GM23338 (cell line): Measurements from ENCODE around the gene TPST1. TPM values are rescaled to one million over a fixed set of nuclear protein-coding genes. Genes with fewer than 3 reads are reported as not detected.

ENCODE experiments used
- ATAC-seq: fragments of 200-7000 bp; cut with Tn5 transposase; 3 replicates; pipeline ENCODE4 v1.9.1; 2020
- DNase-seq: peaks from one replicate; pipeline ENCODE4 v3.0.0-alpha.2; 2015; ENCODE audit warnings: low spot score
- H2AFZ ChIP-seq: fragments of 200-600 bp; sonication (generic); 2 replicates; pipeline ENCODE4 v1.8.0; 2016; ENCODE audit warnings: antibody characterized with exemption, mild to moderate bottlenecking, moderate library complexity
- H3F3A ChIP-seq: fragments of 200-600 bp; sonication (generic); replicated peaks from 2 replicates; pipeline ENCODE4 v1.8.0; 2017; ENCODE audit warnings: antibody characterized with exemption, mixed run types, low read depth
- H3K27ac ChIP-seq: fragments of 200-600 bp; sonication (generic); 2 replicates; pipeline ENCODE4 v1.6.1; 2016; ENCODE audit warnings: low read depth
- H3K27me3 ChIP-seq: fragments of 200-600 bp; sonication (generic); 2 replicates; pipeline ENCODE4 v1.8.0; 2016; ENCODE audit warnings: mild to moderate bottlenecking, mixed run types, moderate library complexity; ENCODE audit not compliant: insufficient read depth
- H3K36me3 ChIP-seq: fragments of 200-600 bp; sonication (generic); 2 replicates; pipeline ENCODE4 v1.8.0; 2016; ENCODE audit warnings: mild to moderate bottlenecking; ENCODE audit not compliant: insufficient read depth
- H3K4me1 ChIP-seq: fragments of 200-600 bp; sonication (generic); 2 replicates; pipeline ENCODE4 v1.8.0; 2016; ENCODE audit warnings: mild to moderate bottlenecking, moderate library complexity; ENCODE audit not compliant: insufficient read depth
- H3K4me2 ChIP-seq: fragments of 200-600 bp; sonication (generic); 2 replicates; pipeline ENCODE4 v1.7.1; 2017; ENCODE audit warnings: mixed run types
- H3K4me3 ChIP-seq: fragments of 200-600 bp; sonication (generic); 2 replicates; pipeline ENCODE4 v1.6.1; 2016; ENCODE audit warnings: mixed run types
- H3K79me2 ChIP-seq: fragments of 200-600 bp; sonication (generic); replicated peaks from 2 replicates; pipeline ENCODE4 v1.8.0; 2017; ENCODE audit warnings: mild to moderate bottlenecking; ENCODE audit not compliant: insufficient read depth
- H3K9me2 ChIP-seq: fragments of 200-600 bp; sonication (generic); 2 replicates; pipeline ENCODE4 v1.8.0; 2017; ENCODE audit not compliant: insufficient read depth
- H4K20me1 ChIP-seq: fragments of 200-600 bp; sonication (generic); replicated peaks from 2 replicates; pipeline ENCODE4 v1.8.0; 2017; ENCODE audit warnings: mild to moderate bottlenecking; ENCODE audit not compliant: insufficient read depth
- H3K27ac Mint-ChIP-seq: 2 replicates; pipeline ENCODE4 v1.8.0; 2020; ENCODE audit warnings: inconsistent platforms, mild to moderate bottlenecking, moderate library complexity, mixed read lengths
- H3K27me3 Mint-ChIP-seq: 3 replicates; pipeline ENCODE4 v1.8.0; 2022; ENCODE audit warnings: low read depth, mild to moderate bottlenecking, moderate library complexity, mixed read lengths, inconsistent platforms; ENCODE audit not compliant: insufficient read depth, poor library complexity
- H3K36me3 Mint-ChIP-seq: 3 replicates; pipeline ENCODE4 v1.8.0; 2021; ENCODE audit warnings: low read depth, mild to moderate bottlenecking, inconsistent platforms, moderate library complexity, mixed read lengths
- H3K4me1 Mint-ChIP-seq: 3 replicates; pipeline ENCODE4 v1.8.0; 2020; ENCODE audit warnings: mild to moderate bottlenecking, inconsistent platforms, mixed read lengths
- H3K4me3 Mint-ChIP-seq: 3 replicates; pipeline ENCODE4 v1.8.0; 2021; ENCODE audit warnings: moderate library complexity, mild to moderate bottlenecking, inconsistent platforms, mixed read lengths
- H3K9me3 Mint-ChIP-seq: 3 replicates; pipeline ENCODE4 v1.8.0; 2020; ENCODE audit warnings: moderate library complexity, mild to moderate bottlenecking, inconsistent platforms, mixed read lengths
- CREB1 ChIP-seq: fragments of 250-450 bp; sonication (Bioruptor Pico); IDR thresholded peaks from 2 replicates; pipeline ENCODE4 v1.5.0; 2020; ENCODE audit warnings: low read depth, mild to moderate bottlenecking, moderate library complexity
- CTCF ChIP-seq, 2 experiments: fragments of 200-600 bp in 1 of 2; sonication (generic) in 1 of 2; conservative IDR thresholded peaks; 2 replicates each; pipeline versions ENCODE4 v1.5.1 to v1.6.1; 2016 to 2017; ENCODE audit warnings: antibody characterized with exemption in 2 of 2, low read depth in 2 of 2, mild to moderate bottlenecking in 2 of 2, moderate library complexity in 1 of 2
- ETS1 ChIP-seq: IDR thresholded peaks from 2 replicates; pipeline ENCODE4 v1.6.1; 2016; ENCODE audit warnings: antibody characterized with exemption
- EZH2 ChIP-seq: fragments of 200-600 bp; sonication (generic); IDR thresholded peaks from one replicate; pipeline ENCODE4 v1.8.0; 2017; ENCODE audit warnings: antibody characterized with exemption, mild to moderate bottlenecking, low read depth; ENCODE audit not compliant: unreplicated experiment
- EZH2phosphoT487 ChIP-seq: fragments of 200-600 bp; sonication (generic); IDR thresholded peaks from one replicate; pipeline ENCODE4 v1.8.1; 2018; ENCODE audit warnings: antibody characterized with exemption; ENCODE audit not compliant: unreplicated experiment
- JUNB ChIP-seq: IDR thresholded peaks from one replicate; pipeline ENCODE4 v1.6.1; 2016; ENCODE audit warnings: antibody characterized with exemption; ENCODE audit not compliant: unreplicated experiment
- NANOG ChIP-seq: IDR thresholded peaks from 2 replicates; pipeline ENCODE4 v1.6.1; 2016; ENCODE audit warnings: antibody characterized with exemption, borderline replicate concordance
- POLR2AphosphoS5 ChIP-seq: IDR thresholded peaks from 2 replicates; pipeline ENCODE4 v1.6.1; 2016; ENCODE audit warnings: antibody characterized with exemption, low read depth
- REST ChIP-seq: IDR thresholded peaks from one replicate; pipeline ENCODE4 v1.6.1; 2018; ENCODE audit warnings: antibody characterized with exemption; ENCODE audit not compliant: unreplicated experiment
- STAT1 ChIP-seq: IDR thresholded peaks from one replicate; pipeline ENCODE4 v1.6.1; 2016; ENCODE audit warnings: antibody characterized with exemption; ENCODE audit not compliant: unreplicated experiment
- ZNF114 ChIP-seq: fragments of 250-450 bp; sonication (Bioruptor Pico); IDR thresholded peaks from 2 replicates; pipeline ENCODE4 v1.5.0; 2020; ENCODE audit warnings: mild to moderate bottlenecking, moderate library complexity
- ZNF331 ChIP-seq: fragments of 250-450 bp; sonication (Bioruptor Pico); IDR thresholded peaks from 2 replicates; pipeline ENCODE4 v1.5.0; 2020; ENCODE audit warnings: low read depth, mild to moderate bottlenecking, moderate library complexity
- ZNF462 ChIP-seq: fragments of 250-450 bp; sonication (Bioruptor Pico); IDR thresholded peaks from 2 replicates; pipeline ENCODE4 v1.5.0; 2020; ENCODE audit warnings: mild to moderate bottlenecking, moderate library complexity
- polyA plus RNA-seq: library from polyadenylated mRNA; unstranded; fragments of >200 nt; fragmentation: Nextera tagmentation; extraction: Ambion mirVana; gene quantifications from 2 replicates; pipeline ENCODE4 v1.2.1, GENCODE V29; 2016
- total RNA-seq: library from RNA; depleted of rRNA; stranded (reverse); fragments of >200 nt; shearing (Covaris generic); gene quantifications from 2 replicates; pipeline ENCODE4 v1.2.3, GENCODE V29; 2014

The TPST1 gene
- total and polyA plus RNA-seq, 2 experiments from 2014 or later, result 10.7 to 19.2 TPM

- Histone ChIP-seq H3K4me2 (no peak overlapping the region), H3K27me3 (no peaks in the 10 kb centered on the region), H3K9me2 (no peaks in the 10 kb centered on the region; the same call in 1 of the 2 replicates), H3K4me1 (peaks cover 15% of the 10 kb centered on the region; the same call in 1 of the 2 replicates), H3F3A (no peaks in the 10 kb centered on the region), H3K36me3 (no peaks in the 10 kb centered on the region), H3K27ac (no peak overlapping the region), H3K4me3 (no peak overlapping the region), H4K20me1 (no peaks in the 10 kb centered on the region), H2AFZ (no peak overlapping the region), H3K79me2 (peaks cover 24% of the 10 kb centered on the region)
- Mint-ChIP-seq H3K36me3 (no peaks in the 10 kb centered on the region), H3K4me1 (peaks cover 13% of the 10 kb centered on the region), H3K4me3 (no peak overlapping the region), H3K27ac (no peak overlapping the region), H3K27me3 (peaks cover 1% of the 10 kb centered on the region), H3K9me3 (no peaks in the 10 kb centered on the region)
- DNase-seq, result no peak
- no peak for TF ChIP-seq ETS1
- no peak for TF ChIP-seq CTCF (conservative IDR thresholded peaks at IDR 0.05; ENCODE audit: low read depth in 2 of 2)
- TF ChIP-seq POLR2AphosphoS5, result no peak
- no peak for TF ChIP-seq CREB1
- no peak for TF ChIP-seq STAT1
- TF ChIP-seq EZH2, result no peak
- TF ChIP-seq NANOG, result no peak
- no peak for TF ChIP-seq ZNF331 (CRISPR knock-in tag)
- no peak for TF ChIP-seq REST
- no peak for TF ChIP-seq EZH2phosphoT487
- no peak for TF ChIP-seq JUNB
- no peak for TF ChIP-seq ZNF114
- TF ChIP-seq ZNF462 (CRISPR knock-in tag), result no peak
- no peak for ATAC-seq
Observed at GRCh38 chr7:66257481-66257880, 52.3 kb downstream of the TPST1 start.
